Endodermal cell (in vitro differentiated cells): ENCODE results near the gene RAB14. TPM values are rescaled to one million over a fixed set of nuclear protein-coding genes. Genes with fewer than 3 reads are reported as not detected.

Experiments
- DNase-seq: peaks from one replicate; pipeline ENCODE4 v3.0.0-alpha.2; 2017
- H3K27ac ChIP-seq: 2 replicates; pipeline ENCODE4 v1.5.1; 2013; ENCODE audit warnings: mild to moderate bottlenecking, low read depth, low read length, moderate library complexity
- H3K27me3 ChIP-seq: 2 replicates; pipeline ENCODE4 v1.6.1; 2013; ENCODE audit warnings: mild to moderate bottlenecking, low read length, moderate library complexity; ENCODE audit not compliant: insufficient read depth, control insufficient read depth, poor library complexity, severe bottlenecking
- H3K36me3 ChIP-seq: 2 replicates; pipeline ENCODE4 v1.7.0; 2013; ENCODE audit warnings: mild to moderate bottlenecking, low read length, moderate library complexity; ENCODE audit not compliant: control insufficient read depth, insufficient read depth
- H3K4me1 ChIP-seq: one replicate; pipeline ENCODE4 v1.7.0; 2013; ENCODE audit warnings: low read length; ENCODE audit not compliant: control insufficient read depth, insufficient read depth
- H3K4me3 ChIP-seq: 2 replicates; pipeline ENCODE4 v1.5.1; 2013; ENCODE audit warnings: mild to moderate bottlenecking, low read length, moderate library complexity
- H3K9ac ChIP-seq: 2 replicates; pipeline ENCODE4 v1.6.1; 2013; ENCODE audit warnings: mild to moderate bottlenecking, low read length, moderate library complexity; ENCODE audit not compliant: poor library complexity, severe bottlenecking; ENCODE audit errors: extremely low read depth
- H3K9me3 ChIP-seq: 2 replicates; pipeline ENCODE4 v1.6.1; 2013; ENCODE audit warnings: mild to moderate bottlenecking, low read length, moderate library complexity; ENCODE audit not compliant: control insufficient read depth
- H3K27ac Mint-ChIP-seq: 2 replicates; pipeline ENCODE4 v1.8.0; 2020; ENCODE audit warnings: mixed read lengths
- H3K27me3 Mint-ChIP-seq: 2 replicates; pipeline ENCODE4 v1.8.0; 2021; ENCODE audit warnings: mild to moderate bottlenecking, mixed read lengths; ENCODE audit not compliant: insufficient read depth
- H3K36me3 Mint-ChIP-seq: 2 replicates; pipeline ENCODE4 v1.8.0; 2020; ENCODE audit warnings: low read depth, mixed read lengths
- H3K4me1 Mint-ChIP-seq: 2 replicates; pipeline ENCODE4 v1.8.0; 2020; ENCODE audit warnings: mixed read lengths
- H3K4me3 Mint-ChIP-seq: 2 replicates; pipeline ENCODE4 v1.8.0; 2020; ENCODE audit warnings: mild to moderate bottlenecking, moderate library complexity, mixed read lengths
- H3K9me3 Mint-ChIP-seq: 2 replicates; pipeline ENCODE4 v1.8.0; 2020; ENCODE audit warnings: mild to moderate bottlenecking, mixed read lengths
- WGBS, 2 experiments: methylation state at CpG; one replicate each; pipeline versions ENCODE4 v1.1.5 to v1.1.7; 2013; ENCODE audit warnings: missing lambda C conversion rate in 2 of 2, mixed read lengths in 1 of 2; ENCODE audit not compliant: insufficient coverage in 1 of 2, insufficient read length in 1 of 2; 5-methylcytosine and 5-hydroxymethylcytosine counted together
- total RNA-seq, 2 donors: library from RNA; stranded (reverse); fragmentation: NEBNext Ultra II Directional in 1 of 2; extraction: Animal tissue kit (Norgen Biotek cat#: 25700) in 1 of 2; gene quantifications; 2 replicates in 1 of 2; 3 replicates in 1 of 2; pipeline ENCODE4 v1.2.1, GENCODE V29; 2021
- TF ChIP-seq, protein P1 (sequence below): fragments of 200-600 bp; sonication (generic); conservative IDR thresholded peaks from 2 replicates; pipeline ENCODE4 v1.5.0; 2021; ENCODE audit warnings: antibody characterized with exemption, mild to moderate bottlenecking

Gene RAB14
- total RNA-seq, 2 donors from 2014 or later = 35.9 to 40.7 TPM

DNA sequence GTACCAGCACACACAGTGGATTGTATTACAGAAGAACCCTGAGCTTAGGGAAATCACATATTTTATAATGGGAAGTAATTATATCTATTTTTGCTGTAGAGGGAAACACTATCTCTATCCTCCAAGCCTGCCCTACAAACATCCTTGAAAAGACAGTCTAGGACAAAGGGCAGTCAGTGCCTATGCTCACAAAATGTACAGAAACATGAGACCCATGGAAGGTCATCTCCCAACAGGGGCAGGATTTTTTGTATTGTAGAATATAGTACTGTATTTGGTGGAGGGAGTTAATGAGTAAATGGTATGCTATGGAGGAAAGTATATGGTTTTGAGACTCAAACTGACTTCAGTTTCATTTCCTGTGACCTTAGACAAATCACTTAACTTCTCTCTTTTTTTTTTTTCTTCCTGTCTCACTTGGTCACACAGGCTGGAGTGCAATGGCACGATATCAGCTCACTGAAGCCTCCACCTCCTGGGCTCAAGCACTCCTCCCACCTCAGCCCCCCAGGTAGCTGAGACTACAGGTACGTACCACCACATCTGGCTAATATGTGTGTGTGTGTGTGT lies 5.8 kb upstream of the RAB14 start:
- Histone ChIP-seq H3K4me3 (no peak overlapping the region), H3K36me3 (no peaks in the 10 kb centered on the region), H3K4me1 (no peaks in the 10 kb centered on the region), H3K27me3 (no peaks in the 10 kb centered on the region), H3K27ac (no peak overlapping the region), H3K9me3 (no peaks in the 10 kb centered on the region), H3K9ac (no peak overlapping the region)
- no peak for DNase-seq
- whole genome bisulfite sequencing, 2 experiments = 94% methylated on average over 2 of the region's 2 CpGs; no CpG with 5 or more reads in 1 of the 2 experiments
- H3K27me3 Mint-ChIP-seq = peaks cover 3% of the 10 kb centered on the region
- H3K36me3 Mint-ChIP-seq = no peaks in the 10 kb centered on the region
- no peak overlapping the region for H3K27ac Mint-ChIP-seq
- peaks cover 3% of the 10 kb centered on the region for H3K9me3 Mint-ChIP-seq
- TF ChIP-seq, protein P1, sequence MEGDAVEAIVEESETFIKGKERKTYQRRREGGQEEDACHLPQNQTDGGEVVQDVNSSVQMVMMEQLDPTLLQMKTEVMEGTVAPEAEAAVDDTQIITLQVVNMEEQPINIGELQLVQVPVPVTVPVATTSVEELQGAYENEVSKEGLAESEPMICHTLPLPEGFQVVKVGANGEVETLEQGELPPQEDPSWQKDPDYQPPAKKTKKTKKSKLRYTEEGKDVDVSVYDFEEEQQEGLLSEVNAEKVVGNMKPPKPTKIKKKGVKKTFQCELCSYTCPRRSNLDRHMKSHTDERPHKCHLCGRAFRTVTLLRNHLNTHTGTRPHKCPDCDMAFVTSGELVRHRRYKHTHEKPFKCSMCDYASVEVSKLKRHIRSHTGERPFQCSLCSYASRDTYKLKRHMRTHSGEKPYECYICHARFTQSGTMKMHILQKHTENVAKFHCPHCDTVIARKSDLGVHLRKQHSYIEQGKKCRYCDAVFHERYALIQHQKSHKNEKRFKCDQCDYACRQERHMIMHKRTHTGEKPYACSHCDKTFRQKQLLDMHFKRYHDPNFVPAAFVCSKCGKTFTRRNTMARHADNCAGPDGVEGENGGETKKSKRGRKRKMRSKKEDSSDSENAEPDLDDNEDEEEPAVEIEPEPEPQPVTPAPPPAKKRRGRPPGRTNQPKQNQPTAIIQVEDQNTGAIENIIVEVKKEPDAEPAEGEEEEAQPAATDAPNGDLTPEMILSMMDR = no peak
- H3K4me1 Mint-ChIP-seq = peaks cover 11% of the 10 kb centered on the region
- no peak overlapping the region for H3K4me3 Mint-ChIP-seq

GRCh38 chr9:121206516-121207370 lies 5.1 kb upstream of the RAB14 start:
- H3K27me3 ChIP-seq = no peaks in the 10 kb centered on the region
- H3K27me3 Mint-ChIP-seq = peaks cover 2% of the 10 kb centered on the region
- H3K4me1 ChIP-seq = no peaks in the 10 kb centered on the region
- no peak overlapping the region for H3K27ac Mint-ChIP-seq
- TF ChIP-seq, protein P1 = no peak
- DNase-seq = peak; percentile 82
- H3K9me3 Mint-ChIP-seq = peaks cover 3% of the 10 kb centered on the region
- H3K27ac ChIP-seq = no peak overlapping the region
- 51 to 54% methylated on average over 7 to 8 of the region's 8 CpGs for WGBS, 2 experiments
- no peak overlapping the region for H3K4me3 Mint-ChIP-seq
- H3K36me3 ChIP-seq = no peaks in the 10 kb centered on the region
- H3K4me3 ChIP-seq = no peak overlapping the region
- H3K4me1 Mint-ChIP-seq = peaks cover 9% of the 10 kb centered on the region
- no peaks in the 10 kb centered on the region for H3K9me3 ChIP-seq
- H3K9ac ChIP-seq = no peak overlapping the region
- no peaks in the 10 kb centered on the region for H3K36me3 Mint-ChIP-seq

DNA sequence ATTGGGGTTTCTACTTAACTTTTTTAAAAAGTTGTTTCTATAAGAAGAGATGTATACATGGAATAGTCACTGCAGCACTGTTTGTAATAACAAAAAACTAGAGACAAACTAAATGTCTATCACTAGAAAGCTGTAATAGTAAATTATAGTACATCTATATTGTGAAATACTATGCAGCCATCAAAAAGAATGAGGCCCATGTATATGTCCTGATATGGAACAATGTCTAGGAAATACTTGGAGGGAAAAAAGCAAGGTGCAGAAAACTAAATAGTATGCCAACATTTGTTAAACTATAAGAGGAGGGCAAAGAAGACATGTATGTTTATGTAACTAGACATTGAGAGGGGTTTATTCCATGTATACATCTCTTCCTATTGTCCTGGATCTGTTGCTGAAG lies 2.9 kb upstream of the RAB14 start:
- Histone ChIP-seq H3K27ac (no peak overlapping the region), H3K36me3 (no peaks in the 10 kb centered on the region), H3K27me3 (no peaks in the 10 kb centered on the region), H3K9me3 (no peaks in the 10 kb centered on the region), H3K4me1 (no peaks in the 10 kb centered on the region), H3K9ac (no peak overlapping the region), H3K4me3 (no peak overlapping the region)
- DNase-seq = no peak
- Mint-ChIP-seq H3K9me3 (peaks cover 3% of the 10 kb centered on the region), H3K4me1 (peaks cover 21% of the 10 kb centered on the region), H3K27ac (no peak overlapping the region), H3K36me3 (no peaks in the 10 kb centered on the region), H3K4me3 (no peak overlapping the region), H3K27me3 (peaks cover 2% of the 10 kb centered on the region)
- TF ChIP-seq, protein P1 = no peak
